NK-92 treated with Interleukin-12 subunit alpha and Interleukin-12 subunit beta, amount 100 ng/mL, for 24 hours (cell line): ENCODE measurements around the gene OSBPL10.
"Not testable (repeated sequence)": the region's sequence is repeated elsewhere in the genome, so short reads cannot be mapped to it uniquely, and the experiment has no call there.

Experiments used
- DNase-seq: peaks from one replicate; lab custom pipeline; 2025; lab: John Stamatoyannopoulos, UW

Gene OSBPL10

DNA sequence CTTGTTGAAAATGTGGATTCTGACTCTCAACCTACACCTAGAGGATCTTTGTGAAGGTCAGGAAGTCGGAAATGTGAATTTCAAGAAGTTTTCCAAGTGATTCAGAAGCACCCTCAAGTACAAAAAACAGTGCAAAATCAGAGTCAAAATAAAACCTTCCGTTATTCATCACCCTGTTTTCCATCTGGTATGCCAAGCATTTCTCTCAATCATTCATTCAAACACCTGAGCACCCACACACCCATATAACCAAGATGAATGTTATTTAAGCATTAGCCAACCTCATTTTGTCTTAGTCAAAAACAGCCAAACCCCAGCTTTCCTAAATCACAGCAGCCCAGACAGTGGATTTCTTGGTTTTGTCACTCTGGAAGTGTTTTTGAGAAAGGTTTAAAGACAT is 91.1 kb downstream of the OSBPL10 start:
- DNase-seq: no peak

DNA sequence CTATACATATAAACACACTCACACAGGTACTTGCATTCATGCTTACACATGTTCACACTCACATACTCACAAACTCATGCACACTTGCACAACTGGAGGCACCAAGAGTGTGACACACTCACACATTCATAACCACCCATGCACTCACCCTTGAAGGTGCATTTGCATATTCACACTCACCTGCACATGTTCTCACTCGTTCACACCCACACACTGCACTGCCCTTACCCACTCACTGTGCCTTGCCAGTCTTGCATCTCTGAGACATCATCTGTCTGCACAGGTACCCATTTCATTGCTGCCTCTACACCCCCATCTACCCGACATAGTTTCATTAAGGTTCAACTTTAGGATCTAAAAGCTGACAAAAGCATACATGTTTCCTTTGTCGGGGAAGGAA is 95.8 kb downstream of the OSBPL10 start:
- DNase-seq: no peak

DNA sequence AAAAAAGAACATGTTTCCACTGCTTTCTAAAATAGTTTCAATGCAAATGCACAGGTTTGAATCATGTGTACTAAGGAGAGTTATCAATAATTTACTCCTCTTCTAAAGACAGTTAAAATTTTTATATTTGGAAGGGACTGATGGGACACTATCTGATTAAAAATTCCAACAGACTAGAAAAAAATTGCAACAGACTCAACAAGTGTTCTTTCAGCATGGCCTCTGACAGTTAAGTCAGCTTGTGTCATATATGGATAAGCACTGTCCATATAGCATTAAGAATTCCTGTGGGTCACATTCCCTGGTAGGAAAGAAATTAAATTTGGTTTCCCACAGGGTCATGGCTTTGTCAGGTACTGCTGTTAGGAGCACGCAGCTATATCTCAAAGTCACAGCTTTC is 96.8 kb downstream of the OSBPL10 start:
- DNase-seq: no peak

DNA sequence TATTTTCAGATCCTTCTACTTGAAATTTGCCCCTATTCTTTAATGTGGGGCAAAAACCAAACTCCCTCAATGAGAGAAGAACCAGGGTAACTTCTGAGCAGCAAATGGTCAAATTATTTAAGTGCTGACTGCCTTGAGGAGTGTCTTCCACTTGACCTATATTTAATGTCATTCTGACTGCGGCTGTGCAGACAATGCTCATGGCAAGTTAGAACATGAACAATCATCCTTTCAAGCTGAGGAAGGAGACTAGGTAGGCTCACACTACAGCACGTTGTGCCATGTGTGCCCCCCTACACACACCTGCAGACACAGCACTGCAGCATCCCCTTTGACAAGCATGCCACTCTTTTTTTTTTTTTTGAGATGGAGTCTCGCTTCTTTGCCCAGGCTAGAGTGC is 98.2 kb downstream of the OSBPL10 start:
- no peak for DNase-seq

DNA sequence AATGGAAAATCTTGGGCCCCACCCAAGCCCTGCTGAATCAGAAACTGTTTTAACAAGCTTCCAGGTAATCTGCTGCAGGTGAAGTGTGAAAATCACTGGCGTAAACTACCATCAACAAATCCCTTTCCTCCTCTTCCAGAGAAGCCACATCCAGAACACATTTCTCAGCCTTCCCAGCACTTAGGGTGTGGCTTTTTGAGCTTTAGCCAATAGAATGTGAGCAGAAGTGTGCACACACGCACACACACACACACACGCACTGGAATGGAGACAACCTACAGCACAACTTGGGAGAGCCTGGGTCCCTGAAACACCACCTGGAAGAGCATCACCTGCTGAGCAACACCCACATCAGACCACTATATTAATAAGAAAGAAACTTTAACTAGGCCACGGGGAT is 98.6 kb downstream of the OSBPL10 start:
- DNase-seq: no peak

DNA sequence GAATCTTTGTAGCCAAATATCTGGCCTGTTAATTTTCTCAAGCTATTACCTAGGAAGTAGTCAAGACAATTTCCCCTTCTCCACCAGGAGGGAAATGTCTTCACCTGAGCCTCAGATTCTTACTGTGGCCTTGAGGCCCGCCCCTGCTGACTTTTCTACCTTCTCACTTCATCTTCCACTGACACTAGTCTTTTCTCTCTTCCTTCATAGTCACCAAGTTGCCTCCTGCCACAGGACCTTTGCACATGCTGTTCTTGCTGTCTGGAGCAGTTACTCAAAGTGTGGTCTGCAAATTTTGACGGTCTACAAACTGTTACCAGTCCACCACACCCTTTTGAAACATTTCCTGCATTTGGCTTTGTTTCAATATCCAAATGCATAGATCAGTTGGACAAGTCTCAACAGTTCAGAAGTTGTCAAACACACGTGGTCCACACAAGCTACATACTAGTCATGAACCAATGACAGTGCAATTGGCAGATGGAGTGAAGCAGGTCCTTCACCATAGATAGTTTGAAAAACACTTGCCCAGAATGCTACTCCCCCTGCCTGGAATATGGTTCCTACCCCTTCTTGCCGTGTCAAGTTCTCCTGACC is 100.5 kb downstream of the OSBPL10 start:
- DNase-seq: no peak

DNA sequence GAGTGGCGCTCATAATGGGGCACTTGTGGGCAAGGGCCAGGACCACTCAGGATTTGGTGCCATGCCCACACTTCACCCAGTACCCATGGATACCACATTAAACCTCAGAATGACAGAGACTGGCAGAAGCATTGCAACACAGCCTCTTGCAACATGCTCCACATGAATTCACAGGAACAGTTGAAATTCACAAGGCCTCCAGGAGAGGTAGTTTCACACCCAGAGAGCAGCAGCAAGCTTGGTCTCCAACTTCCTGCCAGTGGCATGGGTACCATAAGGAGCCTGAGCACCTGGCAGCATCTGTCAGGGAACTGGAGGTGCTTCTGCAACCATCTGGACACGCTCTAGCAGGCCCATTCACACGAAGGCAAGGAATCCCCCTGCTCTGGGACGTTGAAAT is 101.0 kb downstream of the OSBPL10 start:
- no peak for DNase-seq

DNA sequence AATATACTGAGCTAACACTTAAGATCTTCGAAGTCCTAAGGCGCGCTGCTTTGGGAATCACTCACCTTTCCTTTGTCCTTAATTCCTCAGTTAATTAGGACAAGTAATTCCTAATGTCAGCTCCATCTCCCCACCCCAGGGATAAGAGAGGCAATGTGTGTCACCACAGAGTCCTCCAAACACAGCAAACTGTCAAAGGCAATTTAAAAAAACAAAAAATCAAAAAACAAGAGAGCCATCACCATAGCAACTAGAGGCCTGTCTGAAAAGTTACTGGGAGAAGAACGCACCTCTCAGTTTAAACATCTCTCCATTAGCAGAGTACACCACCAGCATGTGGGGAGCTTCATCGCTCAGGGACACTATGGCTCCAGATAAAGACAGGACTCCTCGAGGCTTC is 101.7 kb downstream of the OSBPL10 start:
- DNase-seq: no peak

DNA sequence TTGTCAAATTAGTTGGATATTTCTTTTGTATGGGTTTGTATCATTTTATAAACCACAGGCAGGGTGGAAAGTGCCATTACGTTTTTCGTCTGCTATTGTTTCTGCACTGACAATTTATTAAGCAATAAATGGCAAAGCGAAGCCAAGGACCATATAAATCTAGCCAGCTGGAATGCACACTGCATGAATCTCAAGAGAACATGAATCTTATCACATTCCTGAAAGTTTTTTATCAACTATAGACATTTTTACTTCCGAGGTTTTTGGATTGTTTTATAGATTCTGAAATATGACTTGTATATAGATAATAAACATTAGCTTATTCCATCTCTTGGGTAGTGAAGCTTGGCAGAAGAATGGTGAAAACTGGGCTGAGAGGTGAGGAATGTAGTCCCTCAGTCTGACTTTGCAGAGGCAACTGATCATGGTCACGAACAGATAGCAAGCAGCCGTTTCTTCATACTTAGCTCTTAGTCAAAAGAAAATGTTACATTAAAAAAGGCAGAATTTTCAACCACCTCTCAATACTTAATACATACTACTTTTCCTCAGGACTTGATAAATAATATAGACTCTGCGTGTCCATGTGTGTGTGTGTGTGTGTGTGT is 102.7 kb downstream of the OSBPL10 start:
- DNase-seq: no peak

DNA sequence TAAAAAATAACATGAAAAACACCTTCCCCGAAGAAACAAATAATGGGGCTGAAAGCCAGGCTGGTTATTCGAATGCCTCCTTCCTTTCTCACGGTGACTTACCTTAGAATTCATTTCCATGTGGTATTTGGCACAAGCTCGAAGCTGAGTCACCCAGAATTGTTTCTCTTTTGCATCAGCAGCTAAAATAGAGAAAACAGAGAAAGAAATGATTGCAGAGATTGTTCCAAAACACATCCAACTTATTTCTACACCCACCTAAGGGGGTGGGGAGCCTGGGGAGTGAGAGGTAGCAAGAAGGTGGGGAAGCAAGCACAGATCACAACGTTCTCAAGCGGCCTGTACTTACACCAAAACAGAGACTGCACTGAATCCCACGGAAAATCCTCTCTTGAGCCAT is 104.7 kb downstream of the OSBPL10 start:
- no peak for DNase-seq

DNA sequence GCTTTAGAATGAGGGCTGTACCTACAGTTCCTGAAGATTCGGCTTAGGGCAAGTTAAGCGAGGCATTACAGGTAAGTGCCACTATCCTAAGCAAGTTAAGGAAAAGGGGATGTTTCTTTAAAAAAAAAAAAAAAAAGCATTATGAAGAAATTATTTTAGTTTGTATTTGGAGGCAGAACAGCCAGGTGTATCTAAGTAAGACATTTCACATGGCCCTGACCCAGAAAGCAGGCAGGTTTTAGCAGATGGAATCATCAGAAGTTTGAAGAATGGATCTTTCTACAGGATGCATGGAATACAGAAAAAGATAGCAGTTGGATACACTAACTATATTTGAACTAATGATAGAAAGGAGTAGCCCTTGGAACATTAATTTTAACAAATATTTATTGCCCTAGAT is 105.6 kb downstream of the OSBPL10 start:
- DNase-seq: no peak

DNA sequence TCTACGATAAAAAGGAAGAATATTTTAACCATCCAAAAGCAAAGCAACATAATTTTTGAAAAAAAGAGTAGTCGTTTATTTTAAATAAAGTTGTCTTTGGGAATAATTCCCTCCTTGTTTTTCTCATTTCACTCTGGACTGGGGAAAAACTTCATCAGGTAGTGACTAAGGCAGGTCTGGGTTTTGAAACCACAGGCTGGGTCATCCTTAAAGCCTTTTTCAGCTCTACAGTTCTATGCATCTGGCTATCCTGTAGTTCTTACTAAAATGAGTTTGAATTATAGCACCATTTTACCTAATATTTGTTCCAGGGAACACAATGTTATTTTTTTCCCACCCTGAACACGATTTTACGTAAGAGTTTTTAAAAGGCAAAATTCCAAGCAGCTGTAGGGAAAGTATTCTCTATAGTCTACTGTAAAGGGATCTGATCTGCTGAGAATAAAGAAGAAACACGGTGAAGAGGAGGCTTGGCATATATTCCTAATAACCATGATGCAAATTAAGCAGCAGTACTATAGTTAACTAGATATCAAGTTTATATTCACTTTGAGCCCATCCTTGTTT is 107.7 kb downstream of the OSBPL10 start:
- DNase-seq: no peak

DNA sequence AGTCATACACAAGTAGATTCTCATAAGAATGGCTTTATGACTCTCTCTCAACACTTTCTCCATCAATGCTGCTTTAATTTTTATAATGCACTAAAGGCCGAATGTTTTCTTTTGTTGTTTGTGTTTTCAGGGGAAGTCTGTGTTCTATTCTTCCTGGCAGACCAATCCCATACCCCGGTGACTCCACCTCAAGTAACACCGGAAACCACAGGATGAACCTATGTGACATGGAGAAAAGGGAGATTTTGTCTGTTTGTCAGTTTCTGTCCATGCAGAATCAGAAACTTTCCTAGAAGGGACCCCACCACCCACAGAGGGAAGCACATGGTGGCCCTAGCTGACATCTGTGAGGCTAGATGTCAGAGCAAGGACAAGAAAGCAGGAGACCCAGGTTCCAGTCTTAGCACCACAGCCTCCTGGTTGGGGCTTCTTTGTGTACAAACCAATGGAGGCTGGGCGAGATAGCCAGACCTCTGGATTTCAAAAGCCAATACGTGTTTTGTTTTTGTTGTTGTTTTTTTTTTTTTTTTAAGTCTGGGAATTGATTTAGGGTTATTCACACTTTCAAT is 109.0 kb downstream of the OSBPL10 start:
- DNase-seq: no peak

DNA sequence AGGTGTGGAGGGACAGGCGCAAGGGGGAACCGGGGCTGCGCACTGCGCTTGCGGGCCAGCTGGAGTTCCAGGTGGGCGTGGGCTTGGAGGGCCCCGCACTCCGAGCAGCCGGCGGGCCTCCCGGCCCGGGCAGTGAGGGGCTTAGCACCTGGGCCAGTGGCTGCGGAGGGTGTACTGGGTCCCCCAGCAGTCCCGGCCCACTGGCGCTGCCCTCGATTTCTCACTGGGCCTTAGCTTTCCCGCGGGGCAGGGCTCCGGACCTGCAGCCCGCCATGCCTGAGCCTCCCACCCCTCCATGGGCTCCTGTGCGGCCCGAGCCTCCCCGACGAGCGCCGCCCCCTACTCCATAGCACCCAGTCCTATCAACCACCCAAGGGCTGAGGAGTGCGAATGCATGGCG is 111.0 kb downstream of the OSBPL10 start:
- not testable (repeated sequence) for DNase-seq

DNA sequence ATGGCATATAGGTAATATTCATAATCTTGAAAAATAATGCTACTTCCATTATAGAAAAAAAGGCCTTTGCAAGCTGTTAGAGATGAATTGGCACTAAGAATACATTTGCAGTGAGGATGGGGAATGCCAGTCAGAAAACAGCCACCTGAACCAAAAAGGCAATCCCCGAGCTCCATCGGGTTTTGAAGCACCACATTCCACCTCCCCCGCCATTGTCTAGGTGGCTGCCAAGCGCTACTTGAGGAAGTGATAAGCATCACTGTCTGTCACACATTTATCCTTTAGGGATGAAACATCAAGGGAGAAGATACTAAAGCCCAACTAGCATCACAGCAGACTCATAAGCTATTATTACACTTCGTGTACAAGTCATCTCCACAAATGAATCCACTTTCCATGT is 112.8 kb downstream of the OSBPL10 start:
- DNase-seq: no peak

DNA sequence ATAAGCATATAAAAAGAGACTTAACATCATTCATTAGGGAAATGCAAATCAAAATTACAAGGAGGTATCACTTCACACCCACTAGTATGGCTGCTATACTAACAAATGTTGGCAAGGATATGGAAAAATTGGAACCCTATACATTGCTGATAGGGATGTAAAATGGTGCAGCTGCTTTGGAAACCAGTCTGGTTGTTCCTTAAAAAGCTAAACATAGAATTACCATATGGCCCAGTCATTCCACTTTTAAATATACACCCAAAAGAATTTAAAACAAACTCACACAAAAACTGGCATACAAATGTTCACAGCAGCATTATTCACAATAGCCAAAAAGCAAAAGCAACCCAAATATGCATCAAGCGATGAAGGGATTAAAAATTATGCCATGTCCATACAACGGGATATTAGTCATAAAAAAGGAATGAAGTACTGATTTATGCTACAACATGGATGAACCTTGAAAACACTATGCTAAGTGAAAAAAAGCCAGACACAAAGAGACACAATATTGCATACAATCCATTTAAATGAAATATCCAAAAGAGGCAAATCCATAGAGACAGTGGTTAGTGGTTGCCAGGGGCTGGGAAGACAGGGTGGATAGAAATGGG is 118.3 kb downstream of the OSBPL10 start:
- DNase-seq: no peak

DNA sequence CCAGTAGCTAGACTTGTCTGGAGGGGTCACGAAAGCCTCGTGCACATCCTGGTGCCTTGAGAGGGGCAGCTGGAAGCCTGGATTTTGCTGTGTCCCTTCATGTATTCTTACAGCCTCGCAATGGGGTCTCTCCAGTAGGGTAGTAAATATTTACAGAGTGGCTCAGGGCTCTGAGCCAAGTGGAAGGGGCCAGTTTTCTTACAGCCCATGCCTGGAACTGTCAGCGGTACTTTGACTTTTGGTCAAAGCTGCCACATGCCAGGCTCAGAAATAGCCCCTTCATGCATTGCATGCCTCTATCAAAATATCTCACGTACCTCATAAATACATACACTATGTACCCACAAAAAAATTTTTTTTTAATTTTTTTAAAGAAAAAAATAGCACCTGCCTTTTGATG is 119.2 kb downstream of the OSBPL10 start:
- DNase-seq: no peak

DNA sequence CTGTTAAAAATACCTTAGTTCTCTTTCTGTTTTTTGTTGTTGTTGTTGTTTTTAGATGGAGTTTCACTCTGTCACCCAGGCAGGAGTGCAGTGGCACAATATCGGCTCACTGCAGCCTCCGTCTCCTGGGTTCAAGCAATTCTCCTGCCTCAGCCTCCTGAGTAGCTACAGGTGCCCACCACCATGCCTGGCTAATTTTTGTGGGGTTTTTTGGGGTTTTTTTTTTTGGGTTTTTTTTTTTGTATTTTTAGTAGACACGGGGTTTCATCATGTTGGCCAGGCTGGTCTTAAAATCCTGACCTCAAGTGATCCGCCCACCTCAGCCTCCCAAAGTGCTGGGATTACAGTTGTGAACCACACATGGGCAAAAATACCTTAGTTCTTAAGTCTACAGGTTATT is 120.4 kb downstream of the OSBPL10 start:
- DNase-seq: not testable (repeated sequence)

DNA sequence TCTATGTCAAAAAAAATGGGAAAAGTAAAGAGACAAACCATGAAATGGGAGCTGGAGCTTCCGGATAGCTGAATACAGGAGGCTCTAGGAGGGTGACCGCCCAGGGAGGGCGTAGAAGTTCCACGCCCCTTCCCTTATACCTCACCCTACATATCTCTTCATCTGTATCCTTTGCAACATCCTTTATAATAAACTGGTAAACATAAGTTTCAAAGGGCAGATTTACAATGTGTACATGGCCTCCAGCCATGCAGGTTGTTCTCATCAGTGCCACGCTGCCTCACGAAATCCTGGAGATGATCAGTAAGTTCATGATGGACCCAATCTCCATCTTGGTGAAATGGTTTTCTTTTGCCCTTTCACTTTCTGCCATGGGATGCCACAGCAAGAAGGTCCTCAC is 121.8 kb downstream of the OSBPL10 start:
- DNase-seq: no peak

DNA sequence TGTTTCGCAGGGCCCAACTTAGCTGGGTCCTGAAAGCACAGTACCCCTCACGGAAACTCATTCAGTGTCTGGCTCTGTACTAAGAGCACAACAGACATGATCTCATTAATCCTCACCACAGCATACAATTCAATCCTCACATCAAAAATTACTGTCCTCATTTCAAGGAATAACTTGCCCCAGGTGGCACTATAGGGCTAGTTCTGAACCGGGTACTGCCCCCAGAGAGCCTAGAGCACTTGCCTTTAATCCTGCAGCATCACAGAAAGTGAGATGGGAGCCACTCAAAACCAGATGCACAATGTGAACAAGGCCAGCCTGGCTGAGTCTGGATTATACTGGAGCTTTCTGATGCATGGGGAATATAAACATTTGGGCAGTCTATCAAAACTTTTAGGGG is 122.6 kb downstream of the OSBPL10 start:
- no peak for DNase-seq

DNA sequence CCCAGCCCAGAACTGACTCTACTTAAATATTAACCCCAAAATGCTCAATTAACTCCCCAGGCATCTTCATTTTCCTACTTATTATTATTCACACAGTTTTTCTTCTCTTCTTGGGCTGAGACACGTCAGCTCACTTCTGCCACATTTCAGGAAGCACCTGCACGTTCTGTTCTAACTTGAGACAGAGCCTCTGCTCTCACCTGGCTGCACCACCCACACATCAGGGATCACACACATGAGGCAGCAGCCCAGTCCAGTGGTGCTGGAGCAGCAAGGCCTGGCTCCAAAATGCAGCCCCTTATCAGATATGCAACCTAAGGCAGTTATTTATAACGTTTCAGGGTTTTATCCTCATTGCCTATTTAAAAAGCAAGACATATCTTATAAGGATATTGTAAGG is 127.5 kb downstream of the OSBPL10 start:
- no peak for DNase-seq

DNA sequence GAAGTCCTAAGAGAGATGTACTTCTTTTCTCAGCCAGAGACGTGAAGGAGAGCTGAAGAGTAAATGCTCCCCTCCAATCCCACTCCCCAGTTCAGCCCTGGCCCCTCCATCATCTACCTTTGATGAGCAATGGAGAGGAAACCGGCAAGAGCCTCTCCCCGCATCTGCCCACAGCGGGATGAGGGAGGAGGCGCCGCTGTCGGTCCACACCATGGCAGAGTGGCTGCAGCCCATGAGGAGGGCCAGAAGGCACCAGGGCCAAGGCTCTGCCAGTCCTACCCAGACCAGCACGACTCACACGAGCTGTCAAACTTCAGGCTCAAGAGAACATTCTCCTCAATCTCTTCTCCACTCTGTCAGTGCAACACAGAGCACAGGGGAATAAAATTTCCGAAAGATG is 129.8 kb downstream of the OSBPL10 start:
- no peak for DNase-seq

DNA sequence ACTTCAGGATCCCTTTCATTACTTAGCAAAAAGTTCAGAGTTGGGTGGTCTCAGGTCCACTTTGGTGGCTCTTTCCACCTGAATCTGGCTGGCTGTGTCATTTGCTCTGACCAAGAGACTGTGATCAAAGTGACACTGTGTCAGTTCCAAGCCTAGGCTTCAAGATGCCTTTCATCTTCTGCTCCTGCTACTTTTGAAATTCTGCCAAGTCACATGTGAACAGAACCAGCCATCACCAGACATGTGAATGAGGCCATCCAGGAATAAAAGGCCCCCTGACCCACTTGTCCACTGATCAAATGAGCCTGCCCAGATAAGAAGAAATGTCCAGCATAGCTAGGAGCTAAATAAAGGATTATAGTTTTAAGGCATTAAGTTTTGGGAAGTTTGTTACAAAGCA is 132.2 kb downstream of the OSBPL10 start:
- no peak for DNase-seq
